HG03442 (cell line): ENCODE measurements around the gene CDH2.

Source experiments
- ATAC-seq: cut with Tn5 transposase; IDR thresholded peaks from one replicate; pipeline ENCODE4 v1.9.1; 2021; ENCODE audit warnings: mild to moderate bottlenecking, moderate library complexity; ENCODE audit not compliant: unreplicated experiment

Gene CDH2

GRCh38 chr18:28004606-28005005 lies 172.3 kb downstream of the CDH2 start:
- no peak for ATAC-seq

DNA sequence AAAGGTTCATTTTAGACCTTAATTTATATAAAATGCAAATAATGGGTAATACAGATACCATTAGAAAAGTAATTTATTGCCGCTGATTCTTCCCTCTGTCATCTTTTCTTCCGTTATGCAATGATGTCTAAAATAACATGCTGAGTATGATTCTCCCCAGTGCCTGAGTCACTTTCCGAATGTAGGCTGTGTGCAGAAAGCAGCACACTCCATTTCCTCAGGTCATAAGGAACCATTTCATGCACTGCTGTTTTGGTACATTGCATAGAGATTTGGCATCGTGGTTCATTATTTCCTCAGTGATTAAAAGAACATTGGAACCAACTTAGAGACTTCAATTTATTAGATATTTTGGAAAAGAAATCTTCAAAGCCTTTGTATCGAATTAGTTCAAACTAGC lies 173.5 kb downstream of the CDH2 start:
- no peak for ATAC-seq

DNA sequence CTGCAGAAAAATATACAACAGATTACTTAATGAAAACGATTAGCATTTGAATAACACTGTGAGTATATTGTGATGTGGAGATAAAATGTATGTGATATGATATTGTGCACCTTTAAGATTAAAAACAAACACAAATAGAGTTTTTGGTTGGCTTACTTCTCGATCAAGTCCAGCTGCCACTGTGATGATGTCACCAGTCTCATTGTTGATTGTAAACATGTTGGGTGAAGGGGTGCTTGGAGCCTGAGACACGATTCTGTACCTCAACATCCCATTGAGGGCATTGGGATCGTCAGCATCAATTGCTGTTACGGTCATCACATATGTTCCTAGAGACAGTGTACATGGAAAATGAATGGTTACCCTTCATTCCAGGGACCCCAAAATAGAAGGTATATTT lies 174.1 kb downstream of the CDH2 start:
- ATAC-seq: no peak

DNA sequence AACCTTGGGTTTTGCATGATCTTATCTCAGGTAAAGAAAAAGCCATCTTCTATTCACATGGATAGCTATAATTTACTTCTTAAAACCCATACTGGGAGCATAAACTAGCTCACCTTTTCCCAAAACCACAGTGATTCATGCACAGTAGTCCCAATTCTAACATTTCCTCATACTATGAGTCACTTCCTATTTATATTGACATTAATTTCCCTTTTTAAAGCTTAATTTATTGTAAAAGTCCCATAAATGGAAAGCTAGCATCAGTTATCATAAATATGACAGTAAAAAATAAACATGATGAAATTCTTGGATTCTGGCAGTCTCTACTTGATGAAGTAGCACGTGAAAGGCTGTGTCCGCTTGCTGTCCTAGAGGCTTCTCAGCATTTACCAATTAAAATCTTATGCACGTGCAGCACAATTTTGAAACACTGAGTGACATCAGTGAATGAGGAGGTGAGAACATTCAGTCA lies 180.1 kb downstream of the CDH2 start:
- no peak for ATAC-seq

GRCh38 chr18:27995770-27996502 lies 181.0 kb downstream of the CDH2 start:
- ATAC-seq: no peak

DNA sequence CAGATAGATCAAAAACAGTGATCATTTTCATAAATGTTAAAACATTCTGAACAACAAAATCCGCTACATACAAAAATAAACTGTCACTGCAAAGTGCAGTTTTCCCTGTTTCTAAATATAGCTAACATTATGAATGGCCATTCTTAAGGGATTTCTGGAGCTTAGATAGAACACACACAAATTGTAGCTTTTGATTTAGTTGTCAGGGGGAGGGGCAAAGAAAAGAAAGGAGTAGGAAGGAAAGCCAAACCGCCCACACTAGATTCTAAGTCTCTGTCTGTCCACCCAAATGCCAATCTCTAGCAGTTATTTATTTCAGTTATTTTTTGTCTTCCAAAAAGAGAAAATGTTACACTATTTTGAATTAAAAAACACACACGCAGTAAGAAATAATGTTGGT lies 182.4 kb downstream of the CDH2 start:
- no peak for ATAC-seq

DNA sequence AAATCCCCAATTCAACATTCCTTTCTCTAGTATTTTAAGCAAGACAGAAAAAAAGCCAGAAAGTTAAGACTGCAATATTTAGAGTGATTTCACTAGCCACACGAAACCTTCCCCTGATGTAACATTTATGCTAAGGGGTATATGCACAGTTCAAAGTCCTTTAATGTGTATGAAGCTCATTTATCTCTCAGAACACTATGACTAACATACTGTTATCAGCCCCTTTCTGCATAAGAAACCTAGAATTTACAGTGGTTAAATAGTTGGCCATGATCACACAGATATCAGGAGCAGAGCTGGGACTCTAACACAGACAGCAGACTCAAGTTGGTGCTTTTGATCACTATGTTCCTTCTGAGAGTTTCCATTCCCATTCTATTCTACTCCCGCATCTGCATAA lies 185.5 kb downstream of the CDH2 start:
- ATAC-seq: no peak

DNA sequence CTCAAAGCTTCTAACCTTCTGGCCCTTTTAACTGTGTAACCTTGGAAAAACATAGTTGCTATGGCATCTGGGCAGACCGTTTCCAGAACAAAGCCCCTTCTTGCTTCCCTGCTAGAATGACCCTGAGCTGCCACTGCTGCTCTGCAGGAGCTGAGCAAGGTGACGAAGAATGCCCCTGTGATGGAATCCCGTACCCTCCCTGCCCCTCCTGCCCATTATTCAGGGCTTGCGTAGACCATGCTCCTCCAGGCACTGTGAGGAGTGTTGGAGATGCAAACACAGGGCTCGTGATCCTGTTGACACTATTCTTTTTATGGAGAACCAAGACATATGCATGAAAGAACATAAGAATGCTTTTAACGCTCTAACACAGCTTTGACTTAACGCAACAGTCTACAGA lies 191.1 kb downstream of the CDH2 start:
- no peak for ATAC-seq

DNA sequence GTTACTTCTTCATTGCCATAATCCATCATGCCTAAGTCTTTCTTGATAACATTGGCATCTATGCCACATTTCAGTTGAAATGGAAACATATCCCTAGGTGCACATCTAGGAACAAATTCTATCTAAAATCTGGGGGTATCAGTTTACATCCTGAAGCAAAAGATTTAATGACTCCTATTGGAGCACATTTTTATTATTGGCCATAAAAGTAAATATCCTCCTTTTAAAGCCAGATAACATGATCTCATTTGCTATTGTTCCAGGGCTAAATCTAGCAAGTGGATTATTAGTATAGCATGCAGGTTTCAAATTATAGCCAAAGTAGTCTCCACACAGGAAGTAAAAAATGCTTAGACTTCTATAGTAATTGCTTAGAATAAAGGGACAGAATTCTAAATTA lies 193.2 kb downstream of the CDH2 start:
- ATAC-seq: no peak

DNA sequence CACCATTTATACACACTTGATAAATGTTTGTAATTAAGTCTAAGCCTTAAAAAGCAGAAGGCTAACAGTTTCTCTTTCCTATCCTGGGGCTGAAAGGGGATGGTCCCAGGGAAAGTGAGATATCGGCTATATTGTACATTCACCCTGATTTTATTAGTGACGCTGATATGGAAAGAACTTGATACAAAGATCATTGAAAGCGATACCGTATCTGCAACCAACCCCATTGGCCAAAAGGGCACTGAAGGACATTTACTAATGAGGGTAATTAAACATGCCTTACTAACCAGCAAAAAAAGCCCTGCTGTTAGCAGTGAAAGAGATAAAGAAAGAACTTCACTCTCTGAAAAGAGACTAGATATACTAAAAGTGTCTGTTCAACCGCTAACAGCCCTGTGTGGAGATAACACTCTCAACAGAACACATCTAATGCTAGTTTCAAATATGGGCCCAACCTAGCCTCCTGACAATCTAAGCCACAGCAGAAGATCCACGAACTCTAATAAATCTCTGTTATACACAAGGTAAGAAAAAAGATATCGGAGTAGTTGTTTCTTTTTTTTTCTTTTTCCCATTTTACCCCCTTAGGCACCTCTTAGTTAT lies 200.0 kb downstream of the CDH2 start:
- ATAC-seq: no peak

GRCh38 chr18:27970321-27970720 lies 206.6 kb downstream of the CDH2 start:
- no peak for ATAC-seq

DNA sequence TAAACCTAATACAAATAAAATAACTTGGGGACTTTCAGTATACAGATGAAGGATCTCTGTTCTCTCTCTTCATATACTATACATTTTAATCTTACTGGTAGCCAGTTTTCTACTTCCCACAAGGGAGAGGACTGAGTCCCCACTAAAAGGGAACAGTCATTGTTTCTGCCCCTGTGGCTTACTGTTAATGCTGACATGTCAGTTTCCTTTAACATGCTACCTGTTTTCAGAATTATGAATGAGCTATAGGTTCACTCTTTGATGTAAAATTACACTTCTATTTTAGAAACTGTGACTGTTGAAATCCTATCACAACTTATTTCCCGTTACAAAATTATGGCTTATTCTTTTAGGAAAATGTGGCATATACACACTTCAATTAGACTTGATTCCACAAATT lies 207.7 kb downstream of the CDH2 start:
- ATAC-seq: no peak

- no peak for ATAC-seq
Observed at GRCh38 chr18:27967913-27968824, 208.8 kb downstream of the CDH2 start.

- ATAC-seq: no peak
Observed at GRCh38 chr18:27966881-27967280, 210.0 kb downstream of the CDH2 start.

GRCh38 chr18:27964811-27965210 lies 212.1 kb downstream of the CDH2 start:
- no peak for ATAC-seq

GRCh38 chr18:27959101-27959500 lies 217.8 kb downstream of the CDH2 start:
- no peak for ATAC-seq

DNA sequence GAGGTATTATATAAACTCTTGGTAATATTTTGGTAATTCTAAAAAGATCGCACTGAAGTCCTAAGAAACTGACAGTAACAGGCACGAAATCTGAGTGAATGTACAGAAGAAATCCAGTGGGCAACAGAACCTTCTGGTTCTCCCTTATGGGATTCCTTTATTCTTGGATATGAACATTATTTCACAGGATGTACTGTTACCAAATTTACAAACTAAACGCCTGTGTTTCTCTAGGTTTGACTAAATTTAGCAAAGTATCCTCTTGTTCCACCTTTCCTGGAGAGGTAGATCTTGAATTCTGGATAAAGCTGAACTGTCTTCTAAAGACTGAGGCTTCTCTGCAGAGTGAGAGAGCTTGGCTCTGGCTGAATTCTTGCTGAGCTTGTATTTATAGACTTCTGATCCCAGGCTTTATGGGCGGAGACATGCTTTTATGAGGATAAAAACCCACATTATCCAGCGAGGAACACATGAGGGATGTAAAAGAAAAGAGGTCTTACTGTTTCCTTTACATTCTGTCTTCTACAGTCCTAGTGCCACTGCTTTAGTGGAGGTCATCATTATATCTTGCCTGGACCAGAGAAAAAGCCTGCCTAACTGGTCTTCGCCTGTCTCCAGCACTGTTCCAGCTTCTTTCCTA lies 220.8 kb downstream of the CDH2 start:
- no peak for ATAC-seq

DNA sequence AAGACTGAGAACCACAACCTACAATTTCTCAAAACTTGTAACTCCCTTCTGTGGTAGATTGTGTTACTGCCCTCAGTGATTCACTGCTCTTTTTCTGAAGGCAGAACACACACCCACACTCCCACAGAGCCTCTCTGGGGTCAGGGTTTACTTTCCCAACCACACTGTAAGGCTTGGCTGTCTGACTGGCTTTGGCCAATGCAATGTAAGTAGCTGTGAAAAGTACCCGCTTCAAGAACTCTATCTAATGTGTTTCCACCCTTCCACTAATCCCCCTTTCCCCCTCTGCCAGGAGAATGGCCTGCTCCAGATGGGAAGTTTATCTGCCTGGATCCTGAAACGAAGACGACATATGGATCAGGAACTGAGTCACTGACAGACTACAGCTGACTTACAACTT lies 222.7 kb downstream of the CDH2 start:
- no peak for ATAC-seq

- no peak for ATAC-seq
Observed at GRCh38 chr18:27952741-27953140, 224.2 kb downstream of the CDH2 start.

- no peak for ATAC-seq
Observed at GRCh38 chr18:27950648-27951228, 226.2 kb downstream of the CDH2 start.

DNA sequence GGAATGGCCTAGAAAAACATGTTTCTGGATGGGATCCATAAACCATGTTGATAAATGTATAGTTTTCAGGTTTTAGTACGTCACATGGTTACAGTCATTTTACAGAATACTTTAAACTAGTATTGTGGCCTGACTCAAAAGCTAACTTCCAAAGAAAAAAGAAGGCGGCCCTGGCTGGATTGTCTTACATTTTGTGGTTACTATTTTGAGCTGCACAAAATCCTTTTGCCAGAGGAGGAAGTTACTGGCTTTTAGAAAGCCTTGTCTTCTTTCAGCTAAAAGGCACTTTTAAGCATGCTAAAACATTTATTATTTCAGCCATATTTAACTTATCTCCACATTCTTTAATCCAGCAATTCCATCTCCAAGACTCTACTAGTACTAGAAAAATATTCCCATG lies 227.9 kb downstream of the CDH2 start:
- ATAC-seq: no peak
